Endothelial cell of umbilical vein (primary cell): ENCODE results near the gene NMT1. TPM values are rescaled to one million over a fixed set of nuclear protein-coding genes. Genes with fewer than 3 reads are reported as not detected.

Experiments
- BruUV-seq: library from RNA; stranded (reverse); fragments of 400-500 nt; replicated peaks from 2 replicates; lab custom pipeline; 2021; lab: Mats Ljungman, UMichigan
- CTCF ChIA-PET: fragments of 300-600, 350-600 bp; sonication (Branson Sonifier 250); formaldehyde crosslinking; loops from one replicate; lab custom pipeline; 2021; ENCODE audit warnings: antibody characterized with exemption, inconsistent platforms; lab: Charles Lee
- POLR2A ChIA-PET: fragments of 300-600, 350-600 bp; sonication (Branson Sonifier 250); formaldehyde crosslinking; loops from one replicate; lab custom pipeline; 2021; ENCODE audit warnings: antibody characterized with exemption, inconsistent platforms; lab: Charles Lee
- DNase-seq: peaks from one replicate; pipeline ENCODE4 v3.0.0-alpha.2; 2011; ENCODE audit warnings: low read depth, low spot score
- FAIRE-seq: peaks from 2 replicates; lab custom pipeline; 2011; peaks lifted over from hg19 to GRCh38; lab: Jason Lieb, UNC
- H2AFZ ChIP-seq: 2 replicates; pipeline ENCODE4 v1.6.0; 2012; ENCODE audit warnings: low read depth, low read length, control low read depth, inconsistent platforms
- H3K27ac ChIP-seq: 2 replicates; pipeline ENCODE4 v1.5.1; 2011; ENCODE audit warnings: low read depth, mild to moderate bottlenecking, control low read depth, low read length, moderate library complexity; ENCODE audit not compliant: insufficient read depth
- H3K27me3 ChIP-seq, 2 experiments: 2 replicates each; pipeline versions ENCODE4 v1.6.0 to v1.6.1; 2011; ENCODE audit warnings: low read length in 2 of 2, mixed read lengths in 1 of 2; ENCODE audit not compliant: control insufficient read depth in 2 of 2, insufficient read depth in 2 of 2
- H3K36me3 ChIP-seq, 2 experiments: 2 replicates in 1 of 2; 3 replicates in 1 of 2; pipeline ENCODE4 v1.5.1; 2011; ENCODE audit warnings: low read length in 2 of 2, mild to moderate bottlenecking in 1 of 2, moderate library complexity in 1 of 2; ENCODE audit not compliant: control insufficient read depth in 2 of 2, insufficient read depth in 2 of 2; ENCODE audit errors: extremely low read depth in 1 of 2
- H3K4me1 ChIP-seq: 3 replicates; pipeline ENCODE4 v1.5.1; 2011; ENCODE audit warnings: mild to moderate bottlenecking, low read length; ENCODE audit not compliant: control insufficient read depth, insufficient read depth; ENCODE audit errors: extremely low read depth
- H3K4me2 ChIP-seq: 2 replicates; pipeline ENCODE4 v1.6.1; 2011; ENCODE audit warnings: low read length, control low read depth, mixed read lengths; ENCODE audit not compliant: insufficient read depth
- H3K4me3 ChIP-seq, 3 experiments: fragments of 200-600 bp in 1 of 3; sonication (generic), shearing (Covaris generic) in 1 of 3; replicated peaks in 1 of 3; 2 replicates each; pipeline ENCODE4 v1.5.1; 2011 to 2016; ENCODE audit warnings: control low read depth in 3 of 3, low read length in 3 of 3, mild to moderate bottlenecking in 2 of 3, inconsistent platforms in 1 of 3, low read depth in 1 of 3, moderate library complexity in 1 of 3; ENCODE audit not compliant: insufficient read depth in 1 of 3
- H3K79me2 ChIP-seq: 2 replicates; pipeline ENCODE4 v1.6.0; 2012; ENCODE audit warnings: low read length, inconsistent platforms; ENCODE audit not compliant: control insufficient read depth, insufficient read depth
- H3K9ac ChIP-seq: replicated peaks from 2 replicates; pipeline ENCODE3; 2011; ENCODE audit warnings: low read length, control low read depth; ENCODE audit not compliant: insufficient read depth; ENCODE audit errors: extremely low read depth
- H3K9me1 ChIP-seq: replicated peaks from 3 replicates; pipeline ENCODE4 v1.6.0; 2011; ENCODE audit warnings: mild to moderate bottlenecking, low read length; ENCODE audit not compliant: control insufficient read depth, insufficient read depth; ENCODE audit errors: extremely low read depth
- H3K9me3 ChIP-seq: replicated peaks from 2 replicates; pipeline ENCODE4 v1.5.1; 2012; ENCODE audit warnings: low read length, inconsistent platforms; ENCODE audit not compliant: control insufficient read depth, insufficient read depth
- H4K20me1 ChIP-seq: replicated peaks from 2 replicates; pipeline ENCODE3; 2011; ENCODE audit warnings: mild to moderate bottlenecking, low read length; ENCODE audit not compliant: control insufficient read depth, insufficient read depth; ENCODE audit errors: extremely low read depth
- EZH2 ChIP-seq: IDR thresholded peaks from 2 replicates; pipeline ENCODE4 v1.6.1; 2012; ENCODE audit warnings: borderline replicate concordance, low read depth, mild to moderate bottlenecking, moderate library complexity, low read length, inconsistent platforms; ENCODE audit not compliant: severe bottlenecking
- FOS ChIP-seq: IDR thresholded peaks from 2 replicates; pipeline ENCODE4 v1.6.1; 2011; ENCODE audit warnings: mild to moderate bottlenecking, low read length, moderate library complexity, borderline replicate concordance; ENCODE audit not compliant: insufficient read depth
- GATA2 ChIP-seq: IDR thresholded peaks from 2 replicates; pipeline ENCODE4 v1.7.0; 2011; ENCODE audit warnings: low read depth, mild to moderate bottlenecking, moderate library complexity, mixed read lengths, low read length; ENCODE audit not compliant: insufficient read length, insufficient read depth
- JUN ChIP-seq: IDR thresholded peaks from 2 replicates; pipeline ENCODE4 v1.6.1; 2011; ENCODE audit warnings: borderline replicate concordance, low read depth; ENCODE audit not compliant: insufficient read length, insufficient read depth
- MYC ChIP-seq: IDR thresholded peaks from one replicate; pipeline ENCODE4 v1.6.1; 2011; ENCODE audit warnings: mild to moderate bottlenecking, low read depth, low read length
- POLR2A ChIP-seq: IDR thresholded peaks from 2 replicates; pipeline ENCODE4 v1.6.1; 2012; ENCODE audit warnings: low read depth, mild to moderate bottlenecking, control low read depth, low read length
- POLR2AphosphoS5 ChIP-seq: IDR thresholded peaks from 2 replicates; pipeline ENCODE4 v1.6.1; 2012; ENCODE audit warnings: low read depth, mild to moderate bottlenecking, control low read depth, low read length, moderate library complexity; ENCODE audit not compliant: insufficient read depth
- dilution Hi-C: fragments of 300-500 bp; cut with MboI; formaldehyde crosslinking; loops from one replicate; pipeline ENCODE4 v1.15.0; 2019; ENCODE audit warnings: low sequenced_read_pairs; ENCODE audit not compliant: extremely low pct_ligation_motif_present
- intact Hi-C: fragments of 100-400 bp; cut with micrococcal nuclease; formaldehyde crosslinking; loops from one replicate; pipeline ENCODE4 v1.10.0; 2022
- polyA plus RNA-seq, 4 experiments: library from polyadenylated mRNA; depleted of rRNA in 3 of 4; stranded (reverse) in 3 of 4; unstranded in 1 of 4; fragments of >200 nt; gene quantifications; 2 replicates each; pipeline versions ENCODE4 v1.2.1 to v1.2.3, GENCODE V29; 2011 to 2012; ENCODE audit warnings: missing spikeins in 1 of 4
- total RNA-seq: library from RNA; stranded (reverse); gene quantifications from 2 replicates; pipeline ENCODE4 v1.2.3, GENCODE V29; 2021
- TF ChIP-seq, protein P1 (sequence below): IDR thresholded peaks from 2 replicates; pipeline ENCODE4 v1.6.1; 2011; ENCODE audit not compliant: insufficient read depth, insufficient read length
- TF ChIP-seq, protein P2 (sequence below), 2 donors: IDR thresholded peaks; 1 replicate in 1 of 2; 2 replicates in 1 of 2; pipeline ENCODE4 v1.5.1; 2011; ENCODE audit warnings: low read length in 2 of 2, mild to moderate bottlenecking in 2 of 2, moderate library complexity in 2 of 2, control low read depth in 1 of 2, inconsistent platforms in 1 of 2, low read depth in 1 of 2; ENCODE audit not compliant: insufficient read depth in 1 of 2; ENCODE audit errors: extremely low read depth in 1 of 2

The NMT1 gene
- total and polyA plus RNA-seq, 2 donors (not counting 3 experiments of a cell fraction or from before 2014, with no cell fraction given): 37.6 to 135 TPM

DNA sequence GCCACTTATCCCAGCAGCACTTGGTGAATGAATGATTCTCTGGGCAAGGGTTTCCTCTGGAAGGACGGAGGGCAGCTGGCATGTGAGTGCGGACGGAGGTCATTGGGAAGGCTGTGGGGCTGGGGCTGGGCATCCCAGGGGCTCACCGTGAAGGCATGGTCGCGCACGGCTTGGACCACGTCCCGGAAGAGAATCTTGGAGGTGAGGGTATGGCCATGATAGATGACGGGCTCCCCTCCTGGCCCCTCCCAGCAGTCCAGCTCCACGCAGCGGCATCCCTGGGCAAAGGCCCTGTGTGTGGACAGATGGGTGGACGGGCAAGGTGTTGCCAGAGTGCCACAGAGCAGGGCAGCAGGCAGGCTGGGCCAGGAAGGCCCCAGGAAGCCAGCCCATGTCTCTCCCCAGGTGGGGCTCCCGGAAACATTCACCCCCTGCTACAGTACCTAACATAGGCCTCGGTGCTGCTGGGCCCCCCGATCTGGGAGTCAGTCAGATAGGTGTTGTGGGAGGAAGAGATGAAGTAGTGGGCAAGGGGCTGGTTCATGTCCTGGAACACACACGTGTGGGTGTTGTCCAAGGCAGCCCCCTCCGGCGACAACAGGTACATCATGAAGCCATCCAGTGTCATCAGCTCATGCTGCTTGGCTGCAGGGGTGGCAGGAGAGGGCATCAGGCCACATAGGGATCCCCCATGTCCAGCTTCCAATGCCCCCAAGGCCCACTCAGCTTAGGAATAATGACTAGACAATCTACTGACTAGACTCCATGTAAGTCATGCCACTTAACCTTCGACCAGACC lies 56.9 kb downstream of the NMT1 start:
- CTCF ChIA-PET: interaction anchor here (0.5 to 6.9 kb wide), 7 partner anchors 9 to 131 kb away, joined by 3 to 34 read pairs (median 6); partner anchors contain the start of genes ACBD4 and PLCD3
- intact Hi-C loops (no loop called here), dilution Hi-C loops (no loop called here)
- no peak for DNase-seq
- H3K27ac ChIP-seq: no peak overlapping the region
- no TSS peak for BruUV-seq
- H3K36me3 ChIP-seq: peaks cover 0 to 2% of the 10 kb centered on the region in 2 experiments
- no peaks in the 10 kb centered on the region for H3K4me1 ChIP-seq
- no peak overlapping the region for H3K9ac ChIP-seq
- H3K9me1 ChIP-seq: no peaks in the 10 kb centered on the region
- H3K4me2 ChIP-seq: no peak overlapping the region
- H4K20me1 ChIP-seq: no peaks in the 10 kb centered on the region
- H3K27me3 ChIP-seq: no peaks in the 10 kb centered on the region
- H3K79me2 ChIP-seq: no peaks in the 10 kb centered on the region
- TF ChIP-seq POLR2A (no peak), POLR2AphosphoS5 (no peak), GATA2 (no peak), EZH2 (no peak), FOS (no peak), MYC (no peak), JUN (no peak)
- TF ChIP-seq, protein P1, sequence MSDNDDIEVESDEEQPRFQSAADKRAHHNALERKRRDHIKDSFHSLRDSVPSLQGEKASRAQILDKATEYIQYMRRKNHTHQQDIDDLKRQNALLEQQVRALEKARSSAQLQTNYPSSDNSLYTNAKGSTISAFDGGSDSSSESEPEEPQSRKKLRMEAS: no peak
- TF ChIP-seq, protein P2, sequence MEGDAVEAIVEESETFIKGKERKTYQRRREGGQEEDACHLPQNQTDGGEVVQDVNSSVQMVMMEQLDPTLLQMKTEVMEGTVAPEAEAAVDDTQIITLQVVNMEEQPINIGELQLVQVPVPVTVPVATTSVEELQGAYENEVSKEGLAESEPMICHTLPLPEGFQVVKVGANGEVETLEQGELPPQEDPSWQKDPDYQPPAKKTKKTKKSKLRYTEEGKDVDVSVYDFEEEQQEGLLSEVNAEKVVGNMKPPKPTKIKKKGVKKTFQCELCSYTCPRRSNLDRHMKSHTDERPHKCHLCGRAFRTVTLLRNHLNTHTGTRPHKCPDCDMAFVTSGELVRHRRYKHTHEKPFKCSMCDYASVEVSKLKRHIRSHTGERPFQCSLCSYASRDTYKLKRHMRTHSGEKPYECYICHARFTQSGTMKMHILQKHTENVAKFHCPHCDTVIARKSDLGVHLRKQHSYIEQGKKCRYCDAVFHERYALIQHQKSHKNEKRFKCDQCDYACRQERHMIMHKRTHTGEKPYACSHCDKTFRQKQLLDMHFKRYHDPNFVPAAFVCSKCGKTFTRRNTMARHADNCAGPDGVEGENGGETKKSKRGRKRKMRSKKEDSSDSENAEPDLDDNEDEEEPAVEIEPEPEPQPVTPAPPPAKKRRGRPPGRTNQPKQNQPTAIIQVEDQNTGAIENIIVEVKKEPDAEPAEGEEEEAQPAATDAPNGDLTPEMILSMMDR (IDR thresholded peaks at IDR 0.05; ENCODE audit: extremely low read depth in 1 of 2, insufficient read depth in 1 of 2, low read depth in 1 of 2, low read length in 2 of 2): no peak
- POLR2A ChIA-PET: interaction anchor here (1.2 kb wide), 1 partner anchor 57 kb away, joined by 3 read pairs; the partner anchor contains the start of gene NMT1
- H2AFZ ChIP-seq: no peak overlapping the region
- H3K9me3 ChIP-seq: no peaks in the 10 kb centered on the region
- no peak overlapping the region for H3K4me3 ChIP-seq
- FAIRE-seq: no peak
